ENCODE data around the gene TRIM67. TPM values are rescaled to one million over a fixed set of nuclear protein-coding genes. Genes with fewer than 3 reads are reported as not detected.

TRIM67 gene
- total and polyA plus RNA-seq, 10 donors = under 0.01 to 0.06 (median under 0.01) TPM; not detected in 7

GRCh38 chr1:231264642-231265041 lies 102.8 kb downstream of the TRIM67 start:
- H3K27ac ChIP-seq = no peak overlapping the region
- no peak for DNase-seq
- no peak overlapping the region for H3K4me3 ChIP-seq
- no peaks in the 10 kb centered on the region for H3K4me1 ChIP-seq
- H3K9me3 ChIP-seq = peaks cover 0 to 2% (median 0%) of the 10 kb centered on the region in 8 donors
- TF ChIP-seq POLR2A (IDR thresholded peaks at IDR 0.05) (no peak), CTCF (IDR thresholded peaks at IDR 0.05 in 8 of 11, conservative IDR thresholded peaks at IDR 0.05 in 3 of 11) (no peak), POLR2AphosphoS5 (IDR thresholded peaks at IDR 0.05) (no peak)
- peaks cover 4 to 100% (median 91%) of the 10 kb centered on the region in 6 donors for H3K36me3 ChIP-seq
- no peaks in the 10 kb centered on the region for H3K27me3 ChIP-seq (replicated peaks in 1 of 7)
- 95 to 100% (median 96%) methylated on average over 1 of the region's 1 CpG for WGBS, 5 donors
- intact Hi-C loops (cut with DNase I; ENCODE audit: low total_unique reads) = no loop called here

- 94 to 96% (median 96%) methylated on average over 3 of the region's 3 CpGs for WGBS, 5 donors
- no peak overlapping the region for H3K27ac ChIP-seq
- no peaks in the 10 kb centered on the region for H3K27me3 ChIP-seq (replicated peaks in 1 of 7)
- DNase-seq = no peak
- TF ChIP-seq POLR2AphosphoS5 (IDR thresholded peaks at IDR 0.05) = no peak
- TF ChIP-seq POLR2A (IDR thresholded peaks at IDR 0.05) = no peak
- no peak for TF ChIP-seq CTCF (IDR thresholded peaks at IDR 0.05 in 8 of 11, conservative IDR thresholded peaks at IDR 0.05 in 3 of 11)
- no peak overlapping the region for H3K4me3 ChIP-seq
- no peaks in the 10 kb centered on the region for H3K9me3 ChIP-seq
- no peaks in the 10 kb centered on the region for H3K4me1 ChIP-seq
- peaks cover 0 to 100% (median 89%) of the 10 kb centered on the region in 6 donors for H3K36me3 ChIP-seq
- intact Hi-C loops (cut with DNase I; ENCODE audit: low total_unique reads) = no loop called here
Observed at GRCh38 chr1:231265379-231265778, 103.5 kb downstream of the TRIM67 start.

GRCh38 chr1:231266811-231267322 lies 105.0 kb downstream of the TRIM67 start:
- H3K4me3 ChIP-seq = no peak overlapping the region
- H3K27ac ChIP-seq = no peak overlapping the region
- no peak for TF ChIP-seq CTCF (IDR thresholded peaks at IDR 0.05 in 8 of 11, conservative IDR thresholded peaks at IDR 0.05 in 3 of 11)
- TF ChIP-seq POLR2AphosphoS5 (IDR thresholded peaks at IDR 0.05) = no peak
- no peak for TF ChIP-seq POLR2A (IDR thresholded peaks at IDR 0.05)
- H3K27me3 ChIP-seq (replicated peaks in 1 of 7) = no peaks in the 10 kb centered on the region
- no peak for DNase-seq
- 7 to 96% (median 63%) methylated on average over 1 of the region's 1 CpG for WGBS, 5 donors
- H3K4me1 ChIP-seq = no peaks in the 10 kb centered on the region
- no peaks in the 10 kb centered on the region for H3K9me3 ChIP-seq
- peaks cover 0 to 100% (median 84%) of the 10 kb centered on the region in 6 donors for H3K36me3 ChIP-seq
- intact Hi-C loops (cut with DNase I; ENCODE audit: low total_unique reads) = no loop called here

Other genes with a start within 250 kb of the TRIM67 start
- 10 to 100 TPM; 27.0 to 86.6 (median 41.2) TPM for gene TTC13, start 183.2 kb upstream of the TRIM67 start, total RNA-seq
- gene TTC13, start 183.2 kb upstream of the TRIM67 start, polyA plus RNA-seq = 10 to 100 TPM; 16.2 to 29.5 (median 16.5) TPM
- gene ARV1, start 183.0 kb upstream of the TRIM67 start, total RNA-seq = 10 to 100 TPM; 11.8 to 27.4 (median 18.0) TPM
- 10 to 100 TPM; 17.8 to 31.6 (median 19.5) TPM for gene ARV1, start 183.0 kb upstream of the TRIM67 start, polyA plus RNA-seq
- 10 to 100 TPM; 17.5 to 54.8 (median 38.6) TPM for gene FAM89A, start 121.8 kb upstream of the TRIM67 start, total RNA-seq
- 10 to 100 TPM in 2 of 3 donors, 1 to 10 TPM in 1; 9.8 to 16.2 (median 12.4) TPM for gene FAM89A, start 121.8 kb upstream of the TRIM67 start, polyA plus RNA-seq
- gene GNPAT, start 79.2 kb downstream of the TRIM67 start, total RNA-seq = 10 to 100 TPM; 27.9 to 42.6 (median 33.7) TPM
- gene GNPAT, start 79.2 kb downstream of the TRIM67 start, polyA plus RNA-seq = 10 to 100 TPM; 27.7 to 42.9 (median 42.6) TPM
- gene EXOC8, start 175.8 kb downstream of the TRIM67 start, total RNA-seq = 10 to 100 TPM; 19.3 to 23.6 (median 21.3) TPM
- gene EXOC8, start 175.8 kb downstream of the TRIM67 start, polyA plus RNA-seq = 1 to 10 TPM; 4.7 to 6.9 (median 4.7) TPM
- 10 to 100 TPM; 10.8 to 28.7 (median 14.0) TPM for gene SPRTN, start 176.2 kb downstream of the TRIM67 start, total RNA-seq
- gene SPRTN, start 176.2 kb downstream of the TRIM67 start, polyA plus RNA-seq = 1 to 10 TPM; 3.1 to 5.7 (median 3.2) TPM